IMR-90 (cell line): ENCODE measurements around the gene COX5B. TPM values are rescaled to one million over a fixed set of nuclear protein-coding genes. Genes with fewer than 3 reads are reported as not detected.
"Not testable (repeated sequence)": the region's sequence is repeated elsewhere in the genome, so short reads cannot be mapped to it uniquely, and the experiment has no call there.

Experiments
- ATAC-seq: fragments of 200-7000 bp; cut with Tn5 transposase; 2 replicates; pipeline ENCODE4 v1.9.1; 2020; ENCODE audit warnings: low read depth, mild to moderate bottlenecking, moderate library complexity
- BruUV-seq: library from RNA; stranded (reverse); fragments of 400-500 nt; replicated peaks from 2 replicates; lab custom pipeline; 2021; lab: Mats Ljungman, UMichigan
- CTCF ChIA-PET: fragments of 300-600 bp; formaldehyde crosslinking; extraction: SDS; loops from one replicate; lab custom pipeline; 2021; ENCODE audit warnings: antibody characterized with exemption; lab: Yijun Ruan, JAX
- POLR2A ChIA-PET: fragments of 300-600 bp; sonication (Branson Sonifier 250); formaldehyde crosslinking; loops from one replicate; lab custom pipeline; 2022; ENCODE audit warnings: antibody characterized with exemption; ENCODE audit not compliant: unreplicated experiment; lab: Charles Lee
- DNase-seq: peaks from one replicate; pipeline ENCODE4 v3.0.0; 2013
- H2AFZ ChIP-seq: replicated peaks from 2 replicates; pipeline ENCODE3; 2013; ENCODE audit warnings: low read length, mild to moderate bottlenecking; ENCODE audit not compliant: poor library complexity
- H2AK5ac ChIP-seq: 2 replicates; pipeline ENCODE4 v1.6.1; 2013; ENCODE audit warnings: low read depth, low read length, inconsistent platforms
- H2AK9ac ChIP-seq: replicated peaks from 2 replicates; pipeline ENCODE3; 2013; ENCODE audit warnings: mild to moderate bottlenecking, low read depth, low read length, moderate library complexity; ENCODE audit not compliant: poor library complexity
- H2BK120ac ChIP-seq: 2 replicates; pipeline ENCODE4 v1.6.1; 2013; ENCODE audit warnings: low read depth, low read length, inconsistent platforms
- H2BK15ac ChIP-seq: 3 replicates; pipeline ENCODE4 v1.6.1; 2013; ENCODE audit warnings: low read depth, low read length, inconsistent platforms
- H2BK20ac ChIP-seq: 2 replicates; pipeline ENCODE4 v1.6.1; 2013; ENCODE audit warnings: low read depth, mild to moderate bottlenecking, inconsistent platforms, low read length, moderate library complexity
- H2BK5ac ChIP-seq: 2 replicates; pipeline ENCODE4 v1.6.1; 2013; ENCODE audit warnings: mild to moderate bottlenecking, low read depth, low read length, inconsistent platforms; ENCODE audit not compliant: poor library complexity, severe bottlenecking
- H3K14ac ChIP-seq: replicated peaks from 2 replicates; pipeline ENCODE4 v1.6.1; 2013; ENCODE audit warnings: low read depth, low read length, inconsistent platforms
- H3K18ac ChIP-seq: 2 replicates; pipeline ENCODE4 v1.6.1; 2013; ENCODE audit warnings: low read depth, low read length, control low read depth
- H3K23ac ChIP-seq: 2 replicates; pipeline ENCODE4 v1.6.1; 2013; ENCODE audit warnings: low read depth, low read length, inconsistent platforms
- H3K27ac ChIP-seq: 2 replicates; pipeline ENCODE4 v1.5.1; 2013; ENCODE audit warnings: mild to moderate bottlenecking, control low read depth, low read length; ENCODE audit not compliant: insufficient read depth
- H3K27me3 ChIP-seq: 2 replicates; pipeline ENCODE4 v1.6.1; 2013; ENCODE audit warnings: low read length; ENCODE audit not compliant: control insufficient read depth, insufficient read depth
- H3K36me3 ChIP-seq: 2 replicates; pipeline ENCODE4 v1.6.1; 2013; ENCODE audit warnings: low read length, mixed read lengths; ENCODE audit not compliant: control insufficient read depth, insufficient read depth
- H3K4ac ChIP-seq: 2 replicates; pipeline ENCODE4 v1.6.1; 2013; ENCODE audit warnings: low read depth, low read length, inconsistent platforms
- H3K4me1 ChIP-seq: 2 replicates; pipeline ENCODE4 v1.6.1; 2013; ENCODE audit warnings: low read length, mixed read lengths; ENCODE audit not compliant: control insufficient read depth, insufficient read depth
- H3K4me2 ChIP-seq: 2 replicates; pipeline ENCODE4 v1.6.1; 2013; ENCODE audit warnings: low read depth, mild to moderate bottlenecking, control low read depth, low read length, moderate library complexity
- H3K4me3 ChIP-seq: 2 replicates; pipeline ENCODE4 v1.5.1; 2013; ENCODE audit warnings: low read depth, mild to moderate bottlenecking, control low read depth, low read length, moderate library complexity; ENCODE audit not compliant: insufficient read depth
- H3K56ac ChIP-seq: 2 replicates; pipeline ENCODE4 v1.6.1; 2013; ENCODE audit warnings: low read length, inconsistent platforms; ENCODE audit not compliant: insufficient read depth; ENCODE audit errors: extremely low read depth
- H3K79me1 ChIP-seq, 2 experiments: 2 replicates each; pipeline ENCODE4 v1.6.1; 2013; ENCODE audit warnings: low read length in 2 of 2, inconsistent platforms in 1 of 2, low read depth in 1 of 2
- H3K9ac ChIP-seq: 2 replicates; pipeline ENCODE4 v1.6.1; 2013; ENCODE audit warnings: low read depth, low read length, control low read depth
- H3K9me1 ChIP-seq: 2 replicates; pipeline ENCODE4 v1.6.1; 2013; ENCODE audit warnings: low read length, inconsistent platforms; ENCODE audit not compliant: insufficient read depth
- H3K9me3 ChIP-seq: 2 replicates; pipeline ENCODE4 v1.6.1; 2013; ENCODE audit warnings: low read length; ENCODE audit not compliant: control insufficient read depth, insufficient read depth
- H4K20me1 ChIP-seq: 2 replicates; pipeline ENCODE4 v1.6.1; 2013; ENCODE audit warnings: low read length, inconsistent platforms; ENCODE audit not compliant: insufficient read depth
- H4K5ac ChIP-seq: 2 replicates; pipeline ENCODE4 v1.6.1; 2013; ENCODE audit warnings: mild to moderate bottlenecking, low read depth, low read length, control low read depth
- H4K8ac ChIP-seq, 2 experiments: 2 replicates each; pipeline ENCODE4 v1.6.1; 2013; ENCODE audit warnings: low read depth in 2 of 2, low read length in 2 of 2, control low read depth in 1 of 2, inconsistent platforms in 1 of 2
- H4K91ac ChIP-seq: 2 replicates; pipeline ENCODE4 v1.6.1; 2013; ENCODE audit warnings: low read depth, low read length, inconsistent platforms; ENCODE audit not compliant: insufficient read depth
- MAZ ChIP-seq: IDR thresholded peaks from 2 replicates; pipeline ENCODE4 v1.6.1; 2012; ENCODE audit warnings: low read depth, mild to moderate bottlenecking, low read length, improper control_type of control experiment, moderate library complexity, borderline replicate concordance
- MXI1 ChIP-seq: IDR thresholded peaks from 2 replicates; pipeline ENCODE4 v1.6.1; 2012; ENCODE audit warnings: low read depth, mild to moderate bottlenecking, low read length, moderate library complexity, borderline replicate concordance
- POLR2A ChIP-seq: IDR thresholded peaks from 2 replicates; pipeline ENCODE4 v1.6.1; 2012; ENCODE audit warnings: mild to moderate bottlenecking, low read depth, low read length
- RCOR1 ChIP-seq: IDR thresholded peaks from 2 replicates; pipeline ENCODE4 v1.6.1; 2012; ENCODE audit warnings: mild to moderate bottlenecking, low read length, improper control_type of control experiment; ENCODE audit not compliant: insufficient replicate concordance
- SMC3 ChIP-seq: fragments of 150-350 bp; IDR thresholded peaks from 2 replicates; pipeline ENCODE4 v1.6.1; 2016; ENCODE audit warnings: low read depth, mild to moderate bottlenecking, antibody characterized with exemption, low read length, moderate library complexity
- whole genome bisulfite sequencing, 2 experiments: methylation state at CpG; one replicate each; pipeline versions ENCODE4 v1.1.5 to v1.1.7; 2013; ENCODE audit warnings: missing lambda C conversion rate in 2 of 2; ENCODE audit not compliant: insufficient read length in 1 of 2; ENCODE audit errors: extremely low coverage in 2 of 2; 5-methylcytosine and 5-hydroxymethylcytosine counted together
- dilution Hi-C: fragments of 300-500 bp; cut with HindIII; formaldehyde crosslinking; loops from one replicate; pipeline ENCODE4 v1.14.3; 2018; ENCODE audit warnings: low sequenced_read_pairs; ENCODE audit not compliant: unreplicated experiment
- in situ Hi-C: fragments of 300-500 bp; cut with MboI; formaldehyde crosslinking; loops from 3 replicates; pipeline ENCODE4 v1.14.3; 2019; ENCODE audit warnings: low sequenced_read_pairs, inconsistent platforms, mixed read lengths
- intact Hi-C: fragments of 100-400 bp; cut with micrococcal nuclease; formaldehyde crosslinking; loops from 2 replicates; pipeline ENCODE4 v1.10.0; 2022
- polyA plus RNA-seq, 3 experiments: library from polyadenylated mRNA; depleted of rRNA; stranded (reverse); fragments of >200 nt; gene quantifications; 2 replicates each; pipeline ENCODE4 v1.2.3, GENCODE V29; 2012; ENCODE audit warnings: low replicate concordance in 1 of 3
- total RNA-seq: library from RNA; depleted of rRNA; stranded (reverse); fragments of >200 nt; gene quantifications from 2 replicates; pipeline ENCODE4 v1.2.3, GENCODE V29; 2012

The COX5B gene
- total and polyA plus RNA-seq, 2 of the 4 experiments (the other 2 are of a cell fraction), result 140 to 272 TPM

- H2BK20ac ChIP-seq, result no peak overlapping the region
- H4K91ac ChIP-seq, result no peak overlapping the region
- no peak overlapping the region for H2AFZ ChIP-seq
- POLR2A ChIA-PET, result no interaction called here
- in situ Hi-C loops, result loop anchor here (25.0 kb wide), 1 partner anchor 1609 kb away; no protein-coding TSS in a partner anchor
- H2AK9ac ChIP-seq, result no peak overlapping the region
- H4K5ac ChIP-seq, result no peak overlapping the region
- no peak overlapping the region for H3K56ac ChIP-seq
- H3K4me2 ChIP-seq, result no peak overlapping the region
- H3K27me3 ChIP-seq, result no peaks in the 10 kb centered on the region
- no peak overlapping the region for H3K9ac ChIP-seq
- WGBS, 2 experiments, result 60% methylated on average over 1 of the region's 7 CpGs; no CpG with 5 or more reads in 1 of the 2 experiments
- no TSS peak for BruUV-seq
- no peaks in the 10 kb centered on the region for H3K36me3 ChIP-seq
- H3K23ac ChIP-seq, result no peak overlapping the region
- DNase-seq (no peak), ATAC-seq (no peak)
- peaks cover 2% of the 10 kb centered on the region; the same call in 1 of the 2 replicates for H3K4me1 ChIP-seq
- H3K9me1 ChIP-seq, result 0 out of 2 replicates have a peak, but pooled peaks cover 3% of the 10 kb centered on the region
- no peak overlapping the region for H3K18ac ChIP-seq
- H4K20me1 ChIP-seq, result no peaks in the 10 kb centered on the region
- dilution Hi-C loops, result no loop called here
- no peaks in the 10 kb centered on the region for H3K9me3 ChIP-seq
- H4K8ac ChIP-seq, result no peak overlapping the region
- no peak overlapping the region for H2BK15ac ChIP-seq
- TF ChIP-seq POLR2A (no peak), MXI1 (no peak), SMC3 (no peak), MAZ (no peak), RCOR1 (no peak)
- no peak overlapping the region for H2BK5ac ChIP-seq
- H3K4me3 ChIP-seq, result no peak overlapping the region
- no peak overlapping the region for H2AK5ac ChIP-seq
- intact Hi-C loops, result no loop called here
- H3K14ac ChIP-seq, result no peak overlapping the region
- no peaks in the 10 kb centered on the region for H3K79me1 ChIP-seq
- CTCF ChIA-PET, result no interaction called here
- H3K4ac ChIP-seq, result no peak overlapping the region
- no peak overlapping the region for H3K27ac ChIP-seq
- no peak overlapping the region for H2BK120ac ChIP-seq
Measured at GRCh38 chr2:97671526-97671925, 25.7 kb downstream of the COX5B start.

GRCh38 chr2:97672606-97673140, 26.8 kb downstream of the COX5B start:
- H4K20me1 ChIP-seq, H3K4me1 ChIP-seq, H3K23ac ChIP-seq, H3K27ac ChIP-seq, H2BK15ac ChIP-seq, H3K4ac ChIP-seq, H2BK5ac ChIP-seq, CTCF ChIA-PET, H3K36me3 ChIP-seq, H3K18ac ChIP-seq, intact Hi-C loops, BruUV-seq, H3K4me2 ChIP-seq, H3K9me3 ChIP-seq, H3K4me3 ChIP-seq, H2BK20ac ChIP-seq, H4K91ac ChIP-seq, H2AK5ac ChIP-seq, dilution Hi-C loops, H2AK9ac ChIP-seq, H2BK120ac ChIP-seq, H2AFZ ChIP-seq, H3K56ac ChIP-seq, H4K5ac ChIP-seq, H3K79me1 ChIP-seq, H3K27me3 ChIP-seq, H3K14ac ChIP-seq, H3K9me1 ChIP-seq, POLR2A ChIA-PET: not testable (repeated sequence)
- WGBS, 2 experiments, result no CpG with 5 or more reads among the region's 6 CpGs
- DNase-seq, result peak; percentile 19
- ATAC-seq, result peak; percentile 32; the same call in 1 of the 2 replicates
- 0 out of 2 replicates have a peak overlapping the region, but pooled peaks have one; percentile 46 for H3K9ac ChIP-seq
- in situ Hi-C loops, result loop anchor here (25.0 kb wide), 1 partner anchor 1610 kb away; no protein-coding TSS in a partner anchor
- peak overlapping the region in 1 of 2 experiments; percentile 64; a peak in 1 of 4 replicates for H4K8ac ChIP-seq
